Mesenchymal stem cell (in vitro differentiated cells and primary cell): ENCODE data around the gene CREB1.
"Not testable (repeated sequence)": the region's sequence is repeated elsewhere in the genome, so short reads cannot be mapped to it uniquely, and the experiment has no call there.

Source experiments
- DNase-seq: peaks from one replicate; pipeline ENCODE4 v3.0.0-alpha.2; 2013
- H2AFZ ChIP-seq: one replicate; pipeline ENCODE4 v1.6.1; 2013; ENCODE audit warnings: low read depth, mild to moderate bottlenecking, control low read depth, inconsistent platforms, low read length, moderate library complexity
- H2AK5ac ChIP-seq: 2 replicates; pipeline ENCODE4 v1.6.1; 2013; ENCODE audit warnings: low read length, moderate library complexity, mild to moderate bottlenecking, inconsistent platforms; ENCODE audit not compliant: severe bottlenecking
- H2BK120ac ChIP-seq: one replicate; pipeline ENCODE4 v1.6.1; 2013; ENCODE audit warnings: low read depth, mild to moderate bottlenecking, inconsistent platforms, low read length, moderate library complexity
- H2BK12ac ChIP-seq, 2 experiments: one replicate each; pipeline ENCODE4 v1.6.1; 2013; ENCODE audit warnings: inconsistent platforms in 2 of 2, low read length in 2 of 2, mild to moderate bottlenecking in 2 of 2, moderate library complexity in 2 of 2, control low read depth in 1 of 2
- H2BK15ac ChIP-seq: one replicate; pipeline ENCODE4 v1.6.1; 2013; ENCODE audit warnings: mild to moderate bottlenecking, low read depth, inconsistent platforms; ENCODE audit not compliant: poor library complexity, severe bottlenecking
- H2BK5ac ChIP-seq: 2 replicates; pipeline ENCODE4 v1.6.1; 2013; ENCODE audit warnings: low read depth, mild to moderate bottlenecking, low read length, control low read depth, inconsistent platforms; ENCODE audit not compliant: poor library complexity, severe bottlenecking
- H3K14ac ChIP-seq, 2 experiments: one replicate each; pipeline ENCODE4 v1.6.1; 2013; ENCODE audit warnings: inconsistent platforms in 2 of 2, low read length in 2 of 2, control low read depth in 1 of 2, mild to moderate bottlenecking in 1 of 2, moderate library complexity in 1 of 2
- H3K18ac ChIP-seq, 2 experiments: one replicate each; pipeline ENCODE4 v1.6.1; 2013; ENCODE audit warnings: inconsistent platforms in 2 of 2, low read length in 2 of 2, control low read depth in 1 of 2, low read depth in 1 of 2, mild to moderate bottlenecking in 1 of 2
- H3K23ac ChIP-seq, 2 experiments: one replicate each; pipeline ENCODE4 v1.6.1; 2013; ENCODE audit warnings: inconsistent platforms in 2 of 2, low read length in 2 of 2, mild to moderate bottlenecking in 2 of 2, moderate library complexity in 2 of 2, control low read depth in 1 of 2
- H3K27ac ChIP-seq: 2 replicates; pipeline ENCODE4 v1.5.1; 2013; ENCODE audit warnings: mild to moderate bottlenecking, moderate library complexity, low read length, control low read depth, inconsistent platforms; ENCODE audit not compliant: poor library complexity, severe bottlenecking
- H3K27me3 ChIP-seq, 2 experiments: 2 replicates each; pipeline versions ENCODE4 v1.6.1 to v1.7.0; 2013; ENCODE audit warnings: low read length in 2 of 2, mild to moderate bottlenecking in 2 of 2, moderate library complexity in 2 of 2, control low read depth in 1 of 2, inconsistent platforms in 1 of 2; ENCODE audit not compliant: control insufficient read depth in 1 of 2, insufficient read depth in 1 of 2
- H3K36me3 ChIP-seq, 2 experiments: 2 replicates each; pipeline versions ENCODE4 v1.6.1 to v1.7.0; 2013; ENCODE audit warnings: low read length in 2 of 2, control low read depth in 1 of 2, inconsistent platforms in 1 of 2, low read depth in 1 of 2, mild to moderate bottlenecking in 1 of 2; ENCODE audit not compliant: insufficient read depth in 2 of 2, control insufficient read depth in 1 of 2
- H3K4ac ChIP-seq, 2 experiments: one replicate each; pipeline ENCODE4 v1.6.1; 2013; ENCODE audit warnings: inconsistent platforms in 2 of 2, low read length in 2 of 2, mild to moderate bottlenecking in 2 of 2, moderate library complexity in 2 of 2, control low read depth in 1 of 2, low read depth in 1 of 2
- H3K4me1 ChIP-seq: 2 replicates; pipeline ENCODE4 v1.6.1; 2013; ENCODE audit warnings: low read depth, low read length, control low read depth; ENCODE audit not compliant: control insufficient read depth, insufficient read depth
- H3K4me2 ChIP-seq: 2 replicates; pipeline ENCODE4 v1.6.1; 2013; ENCODE audit warnings: low read length, mild to moderate bottlenecking, inconsistent platforms; ENCODE audit not compliant: poor library complexity, severe bottlenecking
- H3K4me3 ChIP-seq, 2 experiments: 2 replicates each; pipeline versions ENCODE4 v1.5.1 to v1.7.0; 2013; ENCODE audit warnings: low read length in 2 of 2, mild to moderate bottlenecking in 2 of 2, control low read depth in 1 of 2, low read depth in 1 of 2; ENCODE audit not compliant: insufficient read depth in 1 of 2
- H3K79me1 ChIP-seq: replicated peaks from 2 replicates; pipeline ENCODE4 v1.6.1; 2013; ENCODE audit warnings: mild to moderate bottlenecking, control low read depth, low read length, inconsistent platforms; ENCODE audit not compliant: poor library complexity, severe bottlenecking
- H3K9ac ChIP-seq: 2 replicates; pipeline ENCODE4 v1.7.0; 2013; ENCODE audit warnings: mild to moderate bottlenecking, low read length, moderate library complexity
- H3K9me3 ChIP-seq: 2 replicates; pipeline ENCODE4 v1.7.0; 2013; ENCODE audit warnings: mild to moderate bottlenecking, low read length; ENCODE audit not compliant: control insufficient read depth
- H4K8ac ChIP-seq: one replicate; pipeline ENCODE4 v1.6.1; 2013; ENCODE audit warnings: inconsistent platforms, mild to moderate bottlenecking, low read length, moderate library complexity
- H4K91ac ChIP-seq: one replicate; pipeline ENCODE4 v1.6.1; 2013; ENCODE audit warnings: mild to moderate bottlenecking, low read length, inconsistent platforms
- WGBS: methylation state at CpG from one replicate; pipeline ENCODE4 v1.1.7; 2013; ENCODE audit warnings: mixed read lengths; 5-methylcytosine and 5-hydroxymethylcytosine counted together

Gene CREB1

GRCh38 chr2:207635468-207636200 lies 105.9 kb downstream of the CREB1 start:
- Histone ChIP-seq H3K4me3 (no peak overlapping the region), H3K9ac (no peak overlapping the region), H2AK5ac (no peak overlapping the region), H2BK120ac (no peak overlapping the region), H3K14ac (no peak overlapping the region), H2AFZ (no peak overlapping the region), H3K4ac (no peak overlapping the region), H4K8ac (no peak overlapping the region), H3K27ac (no peak overlapping the region), H3K27me3 (peaks cover 0 to 3% of the 10 kb centered on the region in 2 experiments), H2BK12ac (no peak overlapping the region), H3K79me1 (no peaks in the 10 kb centered on the region), H2BK15ac (no peak overlapping the region), H3K9me3 (no peaks in the 10 kb centered on the region), H3K36me3 (no peaks in the 10 kb centered on the region), H3K4me1 (peaks cover 7% of the 10 kb centered on the region), H3K18ac (no peak overlapping the region), H4K91ac (no peak overlapping the region), H2BK5ac (no peak overlapping the region), H3K23ac (no peak overlapping the region), H3K4me2 (no peak overlapping the region)
- WGBS: 55% methylated on average over 10 of the region's 11 CpGs
- DNase-seq: peak; percentile 70

GRCh38 chr2:207639288-207639687 lies 109.5 kb downstream of the CREB1 start:
- H3K27ac ChIP-seq, H3K4ac ChIP-seq, DNase-seq, H2BK5ac ChIP-seq, H2AFZ ChIP-seq, H3K14ac ChIP-seq, H2AK5ac ChIP-seq, H3K4me3 ChIP-seq, H3K18ac ChIP-seq, H2BK15ac ChIP-seq, H3K9me3 ChIP-seq, H3K9ac ChIP-seq, H4K8ac ChIP-seq, H3K4me2 ChIP-seq, H2BK120ac ChIP-seq, H3K4me1 ChIP-seq, H3K23ac ChIP-seq, H3K36me3 ChIP-seq, H3K79me1 ChIP-seq, H2BK12ac ChIP-seq, H4K91ac ChIP-seq: not testable (repeated sequence)
- H3K27me3 ChIP-seq: peaks cover 0 to 14% of the 10 kb centered on the region in 2 experiments
- WGBS: no CpG with 5 or more reads among the region's 3 CpGs

GRCh38 chr2:207640160-207640559 lies 110.4 kb downstream of the CREB1 start:
- H2AK5ac ChIP-seq: no peak overlapping the region
- peaks cover 3% of the 10 kb centered on the region for H3K4me1 ChIP-seq
- no peak overlapping the region for H3K4me2 ChIP-seq
- peaks cover 0 to 14% of the 10 kb centered on the region in 2 experiments for H3K27me3 ChIP-seq
- no peak overlapping the region for H4K91ac ChIP-seq
- H3K4ac ChIP-seq: no peak overlapping the region
- H3K27ac ChIP-seq: no peak overlapping the region
- no peaks in the 10 kb centered on the region for H3K36me3 ChIP-seq
- H3K79me1 ChIP-seq: no peaks in the 10 kb centered on the region
- H3K14ac ChIP-seq: no peak overlapping the region
- no peak overlapping the region for H3K4me3 ChIP-seq
- H3K23ac ChIP-seq: no peak overlapping the region
- H3K9me3 ChIP-seq: peaks cover 3% of the 10 kb centered on the region
- no peak for DNase-seq
- H3K9ac ChIP-seq: no peak overlapping the region
- H2AFZ ChIP-seq: no peak overlapping the region
- H2BK12ac ChIP-seq: no peak overlapping the region
- no peak overlapping the region for H4K8ac ChIP-seq
- no peak overlapping the region for H3K18ac ChIP-seq
- no peak overlapping the region for H2BK5ac ChIP-seq
- no peak overlapping the region for H2BK15ac ChIP-seq
- H2BK120ac ChIP-seq: no peak overlapping the region

GRCh38 chr2:207640661-207641060 lies 110.9 kb downstream of the CREB1 start:
- Histone ChIP-seq H2BK5ac (no peak overlapping the region), H3K79me1 (no peaks in the 10 kb centered on the region), H3K23ac (no peak overlapping the region), H3K4ac (no peak overlapping the region), H3K4me1 (no peaks in the 10 kb centered on the region), H2BK15ac (no peak overlapping the region), H2AK5ac (no peak overlapping the region), H4K91ac (no peak overlapping the region), H2AFZ (no peak overlapping the region), H2BK12ac (no peak overlapping the region), H3K4me3 (no peak overlapping the region), H2BK120ac (no peak overlapping the region), H3K4me2 (no peak overlapping the region), H3K18ac (no peak overlapping the region), H3K14ac (no peak overlapping the region), H3K9me3 (peaks cover 3% of the 10 kb centered on the region), H3K9ac (no peak overlapping the region), H3K27ac (no peak overlapping the region), H4K8ac (no peak overlapping the region), H3K36me3 (no peaks in the 10 kb centered on the region), H3K27me3 (peaks cover 0 to 14% of the 10 kb centered on the region in 2 experiments)
- WGBS: no CpG with 5 or more reads among the region's 1 CpG
- DNase-seq: no peak
